GM12878 (cell line): Measurements from ENCODE around the gene CHERP. TPM values are rescaled to one million over a fixed set of nuclear protein-coding genes. Genes with fewer than 3 reads are reported as not detected.

Experiments
- ATAC-seq: fragments of 200-7000 bp; cut with Tn5 transposase; 3 replicates; pipeline ENCODE4 v1.9.1; 2020; ENCODE audit warnings: mild to moderate bottlenecking, moderate library complexity
- BruUV-seq: library from RNA; stranded (reverse); fragments of 400-500 nt; replicated peaks from 2 replicates; lab custom pipeline; 2021; lab: Mats Ljungman, UMichigan
- CTCF ChIA-PET: fragments of 300-600 bp; sonication (Branson Sonifier 250); formaldehyde crosslinking; extraction: SDS; loops from one replicate; lab custom pipeline; 2021; ENCODE audit warnings: inconsistent platforms; lab: Yijun Ruan, JAX
- POLR2A ChIA-PET: fragments of 350-600 bp; formaldehyde crosslinking; extraction: SDS; loops from one replicate; lab custom pipeline; 2021; ENCODE audit warnings: inconsistent platforms; lab: Charles Lee
- RAD21 ChIA-PET: fragments of 300-600 bp; sonication (Branson Sonifier 250); formaldehyde crosslinking; loops from one replicate; lab custom pipeline; 2023; ENCODE audit warnings: antibody characterized with exemption; ENCODE audit not compliant: unreplicated experiment; lab: Charles Lee
- SMC1A ChIA-PET: fragments of 300-600 bp; sonication (Branson Sonifier 250); formaldehyde crosslinking; loops from one replicate; lab custom pipeline; 2023; ENCODE audit not compliant: unreplicated experiment, uncharacterized antibody; lab: Charles Lee
- DNase-seq: peaks from one replicate; pipeline ENCODE4 v3.0.0-alpha.2; 2011; ENCODE audit warnings: low read depth, low spot score
- FAIRE-seq: peaks from 3 replicates; lab custom pipeline; 2011; peaks lifted over from hg19 to GRCh38; lab: Jason Lieb, UNC
- H2AFZ ChIP-seq: 2 replicates; pipeline ENCODE4 v1.6.0; 2011; ENCODE audit warnings: low read depth, low read length, control low read depth; ENCODE audit not compliant: control insufficient read depth
- H3K27ac ChIP-seq: 2 replicates; pipeline ENCODE4 v1.5.1; 2011; ENCODE audit warnings: control low read depth; ENCODE audit not compliant: control insufficient read depth, insufficient read depth
- H3K27me3 ChIP-seq, 2 experiments: replicated peaks in 1 of 2; 2 replicates each; pipeline versions ENCODE4 v1.6.0 to v1.6.1; 2011; ENCODE audit warnings: low read length in 1 of 2; ENCODE audit not compliant: control insufficient read depth in 2 of 2, insufficient read depth in 2 of 2
- H3K36me3 ChIP-seq, 2 experiments: 2 replicates each; pipeline ENCODE4 v1.5.1; 2011; ENCODE audit warnings: low read length in 1 of 2; ENCODE audit not compliant: control insufficient read depth in 2 of 2, insufficient read depth in 2 of 2
- H3K4me1 ChIP-seq: 2 replicates; pipeline ENCODE4 v1.6.1; 2011; ENCODE audit warnings: mild to moderate bottlenecking, low read length, moderate library complexity, mixed read lengths; ENCODE audit not compliant: control insufficient read depth, insufficient read depth
- H3K4me2 ChIP-seq: 2 replicates; pipeline ENCODE4 v1.6.0; 2011; ENCODE audit warnings: control low read depth; ENCODE audit not compliant: control insufficient read depth, insufficient read depth
- H3K4me3 ChIP-seq: fragments of 200-600 bp; sonication (generic); 2 replicates; pipeline ENCODE4 v1.5.1; 2016
- H3K79me2 ChIP-seq: 2 replicates; pipeline ENCODE4 v1.6.0; 2011; ENCODE audit warnings: low read length; ENCODE audit not compliant: control insufficient read depth, insufficient read depth
- H3K9ac ChIP-seq: 2 replicates; pipeline ENCODE4 v1.8.0; 2011; ENCODE audit warnings: low read length, control low read depth, mixed read lengths; ENCODE audit not compliant: control insufficient read depth, insufficient read depth
- H3K9me3 ChIP-seq: replicated peaks from 3 replicates; pipeline ENCODE4 v1.5.1; 2011; ENCODE audit warnings: mild to moderate bottlenecking, low read length; ENCODE audit not compliant: control insufficient read depth, insufficient read depth
- H4K20me1 ChIP-seq: 2 replicates; pipeline ENCODE4 v1.6.0; 2011; ENCODE audit not compliant: control insufficient read depth, insufficient read depth
- BCL11A ChIP-seq: IDR thresholded peaks from 2 replicates; pipeline ENCODE4 v1.6.1; 2011; ENCODE audit warnings: low read depth, low read length
- CHD4 ChIP-seq: fragments of 200-600 bp; sonication (generic); IDR thresholded peaks from 2 replicates; pipeline ENCODE4 v1.6.1; 2016; ENCODE audit warnings: mild to moderate bottlenecking
- E2F4 ChIP-seq: IDR thresholded peaks from 2 replicates; pipeline ENCODE4 v1.6.1; 2012; ENCODE audit warnings: low read depth, low read length, improper control_type of control experiment
- IRF3 ChIP-seq: fragments of 450-650 bp; IDR thresholded peaks from 2 replicates; pipeline ENCODE4 v1.6.1; 2014; ENCODE audit warnings: mild to moderate bottlenecking
- MTA3 ChIP-seq: IDR thresholded peaks from 2 replicates; pipeline ENCODE4 v1.6.1; 2012; ENCODE audit warnings: low read length, inconsistent platforms, borderline replicate concordance
- NFIC ChIP-seq: IDR thresholded peaks from 2 replicates; pipeline ENCODE4 v1.6.1; 2012; ENCODE audit warnings: low read depth, mild to moderate bottlenecking, inconsistent platforms, low read length, moderate library complexity
- NFXL1 ChIP-seq: fragments of 450-650 bp; IDR thresholded peaks from 2 replicates; pipeline ENCODE4 v1.6.1; 2017; ENCODE audit warnings: antibody characterized with exemption, mild to moderate bottlenecking, borderline replicate concordance
- SIX5 ChIP-seq: IDR thresholded peaks from 2 replicates; pipeline ENCODE4 v1.6.1; 2011; ENCODE audit warnings: mild to moderate bottlenecking, low read depth, low read length, moderate library complexity; ENCODE audit not compliant: severe bottlenecking
- SREBF1 ChIP-seq: IDR thresholded peaks from 2 replicates; pipeline ENCODE4 v1.6.1; 2012; ENCODE audit warnings: mild to moderate bottlenecking, low read length
- TCF7 ChIP-seq: IDR thresholded peaks from 2 replicates; pipeline ENCODE4 v1.6.1; 2014; ENCODE audit warnings: antibody characterized with exemption, borderline replicate concordance
- ZNF217 ChIP-seq: fragments of 450-650 bp; IDR thresholded peaks from 2 replicates; pipeline ENCODE4 v1.6.1; 2017; ENCODE audit warnings: antibody characterized with exemption, mild to moderate bottlenecking
- WGBS: methylation state at CpG from one replicate; pipeline ENCODE4 v1.1.6; 2016; ENCODE audit warnings: low lambda C conversion rate; ENCODE audit not compliant: insufficient replicate concordance, insufficient coverage; ENCODE audit errors: missing lambda C conversion rate; 5-methylcytosine and 5-hydroxymethylcytosine counted together
- in situ Hi-C: fragments of 300-500 bp; cut with MboI; formaldehyde crosslinking; loops from 9 replicates; pipeline ENCODE4 v1.14.3; 2018; ENCODE audit warnings: mixed read lengths
- intact Hi-C: fragments of 100-400 bp; cut with micrococcal nuclease; formaldehyde crosslinking; loops from one replicate; pipeline ENCODE4 v1.14.2; 2022; ENCODE audit not compliant: unreplicated experiment
- polyA plus RNA-seq, 11 experiments: library from polyadenylated mRNA; depleted of rRNA in 4 of 11; unstranded in 6 of 11; stranded (reverse) in 5 of 11; fragments of >200 nt; fragmentation: Nextera tagmentation in 4 of 11; fragmentation: Illumina TruSeq in 1 of 11; extraction: Ambion mirVana in 4 of 11; extraction: Trizol in 1 of 11; gene quantifications; 1 replicate in 1 of 11; 2 replicates in 10 of 11; pipeline versions ENCODE4 v1.2.1 to v1.2.3, GENCODE V29; 2011 to 2016; ENCODE audit warnings: inconsistent platforms in 2 of 11, missing spikeins in 2 of 11, low read depth in 1 of 11
- total RNA-seq, 4 experiments: library from RNA; depleted of rRNA in 3 of 4; stranded (reverse); fragments of >200 nt in 3 of 4; fragmentation: Illumina TruSeq in 1 of 4; extraction: Trizol in 1 of 4; gene quantifications; 2 replicates each; pipeline versions ENCODE4 v1.2.1 to v1.2.3, GENCODE V29; 2013 to 2021

Gene CHERP
- total and polyA plus RNA-seq, 10 of the 15 experiments (the other 5 are each of a cell fraction or from before 2014, with no cell fraction given): 0.66 to 65.3 (median 12.2) TPM

- BruUV-seq: no TSS peak
- RAD21 ChIA-PET: no interaction called here
- CTCF ChIA-PET: no interaction called here
Measured at GRCh38 chr19:16536130-16536529, 6.1 kb downstream of the CHERP start.

More at GRCh38 chr19:16536130-16536529, 6.1 kb downstream of the CHERP start:
- Histone ChIP-seq H4K20me1 (peaks cover under 1% of the 10 kb centered on the region; the same call in 1 of the 2 replicates), H3K27me3 (no peaks in the 10 kb centered on the region), H3K79me2 (peaks cover 38% of the 10 kb centered on the region), H3K4me2 (no peak overlapping the region), H3K4me3 (no peak overlapping the region), H3K36me3 (peaks cover 16 to 44% of the 10 kb centered on the region in 2 experiments; a peak in 3 of 4 replicates), H3K4me1 (peaks cover 5% of the 10 kb centered on the region; the same call in 1 of the 2 replicates), H3K9me3 (no peaks in the 10 kb centered on the region; the same call in 2 of the 3 replicates), H3K27ac (no peak overlapping the region), H2AFZ (no peak overlapping the region), H3K9ac (no peak overlapping the region)
- TF ChIP-seq SIX5 (no peak), CHD4 (no peak), SREBF1 (no peak), NFXL1 (no peak), TCF7 (no peak), IRF3 (no peak), E2F4 (no peak), ZNF217 (no peak), MTA3 (no peak), BCL11A (no peak), NFIC (no peak)
- 97% methylated on average over 9 of the region's 9 CpGs for WGBS
- ATAC-seq (peak; percentile 38; the same call in 2 of the 3 replicates), FAIRE-seq (no peak), DNase-seq (no peak)
- ChIA-PET POLR2A (interaction anchor here (0.5 kb wide), 1 partner anchor 88 kb away, joined by 3 read pairs; no protein-coding TSS in a partner anchor), SMC1A (no interaction called here)
- intact Hi-C loops: no loop called here
- in situ Hi-C loops: no loop called here
